ENCODE measurements around the gene AP2B1.

The AP2B1 gene

DNA sequence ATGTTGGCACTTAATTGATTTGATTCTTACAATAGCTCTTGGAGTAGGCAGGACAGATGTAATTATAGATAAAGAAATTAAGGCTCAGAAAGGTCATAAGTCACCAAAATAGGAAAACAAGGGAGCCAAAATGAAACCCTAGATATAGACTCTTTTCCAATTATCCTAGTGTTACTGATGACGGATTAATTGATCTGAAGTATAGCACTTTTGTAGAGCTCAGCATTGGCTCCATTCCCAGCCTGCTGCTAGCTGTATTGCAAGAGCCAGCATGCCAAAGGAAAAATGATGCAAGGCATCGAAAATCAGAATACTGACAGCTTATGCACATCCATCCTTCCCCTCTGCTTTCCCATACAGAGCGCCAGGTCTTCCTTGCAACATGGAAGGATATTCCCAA, 122.8 kb downstream of the AP2B1 start:
- TF ChIP-seq, protein P1, sequence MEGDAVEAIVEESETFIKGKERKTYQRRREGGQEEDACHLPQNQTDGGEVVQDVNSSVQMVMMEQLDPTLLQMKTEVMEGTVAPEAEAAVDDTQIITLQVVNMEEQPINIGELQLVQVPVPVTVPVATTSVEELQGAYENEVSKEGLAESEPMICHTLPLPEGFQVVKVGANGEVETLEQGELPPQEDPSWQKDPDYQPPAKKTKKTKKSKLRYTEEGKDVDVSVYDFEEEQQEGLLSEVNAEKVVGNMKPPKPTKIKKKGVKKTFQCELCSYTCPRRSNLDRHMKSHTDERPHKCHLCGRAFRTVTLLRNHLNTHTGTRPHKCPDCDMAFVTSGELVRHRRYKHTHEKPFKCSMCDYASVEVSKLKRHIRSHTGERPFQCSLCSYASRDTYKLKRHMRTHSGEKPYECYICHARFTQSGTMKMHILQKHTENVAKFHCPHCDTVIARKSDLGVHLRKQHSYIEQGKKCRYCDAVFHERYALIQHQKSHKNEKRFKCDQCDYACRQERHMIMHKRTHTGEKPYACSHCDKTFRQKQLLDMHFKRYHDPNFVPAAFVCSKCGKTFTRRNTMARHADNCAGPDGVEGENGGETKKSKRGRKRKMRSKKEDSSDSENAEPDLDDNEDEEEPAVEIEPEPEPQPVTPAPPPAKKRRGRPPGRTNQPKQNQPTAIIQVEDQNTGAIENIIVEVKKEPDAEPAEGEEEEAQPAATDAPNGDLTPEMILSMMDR (IDR thresholded peaks at IDR 0.05; ENCODE audit: low read depth, low read length): no peak
- DNase-seq (ENCODE audit: low read depth in 2 of 2): peak; percentile 31 to 39
- H3K4me3 ChIP-seq (replicated peaks in 1 of 2; ENCODE audit: low read depth in 2 of 2, low read length in 2 of 2): no peak overlapping the region

GRCh38 chr17:35710950-35711349, 123.8 kb downstream of the AP2B1 start:
- DNase-seq (ENCODE audit: low read depth in 2 of 2): no peak
- TF ChIP-seq, protein P1 (IDR thresholded peaks at IDR 0.05; ENCODE audit: low read depth, low read length): no peak
- no peak overlapping the region for H3K4me3 ChIP-seq (replicated peaks in 1 of 2; ENCODE audit: low read depth in 2 of 2, low read length in 2 of 2)

DNA sequence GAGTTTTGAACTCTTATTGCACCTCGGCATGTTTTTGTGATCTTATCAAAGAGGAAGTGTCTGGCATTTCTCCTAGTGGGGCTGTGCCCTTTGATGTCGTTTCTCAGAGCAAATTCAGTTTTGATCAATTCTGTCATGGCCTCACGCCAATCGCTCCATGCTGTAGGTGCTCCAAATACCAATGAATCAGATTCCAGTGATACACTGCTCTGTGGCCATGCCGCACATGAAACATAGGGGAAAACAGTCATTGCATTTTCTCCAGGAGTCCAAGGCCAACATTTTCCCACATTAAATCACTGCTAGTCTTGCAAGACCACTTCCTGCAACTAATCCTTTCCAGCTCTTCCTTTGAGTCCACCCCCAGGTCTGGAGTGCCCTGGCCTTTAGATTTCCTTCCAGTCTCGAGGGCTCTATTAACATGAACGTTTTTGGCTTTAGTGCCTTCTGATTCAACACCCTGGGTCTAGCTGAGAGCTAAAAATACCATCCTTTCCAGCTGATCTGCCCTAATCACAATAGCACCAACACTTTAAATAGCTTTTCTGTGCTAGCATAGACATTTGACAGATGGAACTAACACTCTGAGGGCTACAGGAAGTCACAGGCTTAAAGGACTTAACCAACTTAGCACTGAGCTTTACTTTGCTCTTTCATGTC, 126.1 kb downstream of the AP2B1 start:
- TF ChIP-seq, protein P1 (IDR thresholded peaks at IDR 0.05; ENCODE audit: low read depth, low read length): no peak
- no peak overlapping the region for H3K4me3 ChIP-seq (replicated peaks in 1 of 2; ENCODE audit: low read depth in 2 of 2, low read length in 2 of 2)
- peak; percentile 91 to 94 for DNase-seq (ENCODE audit: low read depth in 2 of 2)

GRCh38 chr17:35714988-35715387, 127.9 kb downstream of the AP2B1 start:
- TF ChIP-seq, protein P1 (IDR thresholded peaks at IDR 0.05; ENCODE audit: low read depth, low read length): no peak
- DNase-seq (ENCODE audit: low read depth in 2 of 2): no peak
- H3K4me3 ChIP-seq (replicated peaks in 1 of 2; ENCODE audit: low read depth in 2 of 2, low read length in 2 of 2): no peak overlapping the region

- H3K4me3 ChIP-seq (replicated peaks in 1 of 2; ENCODE audit: low read depth in 2 of 2, low read length in 2 of 2): no peak overlapping the region
- TF ChIP-seq, protein P1 (IDR thresholded peaks at IDR 0.05; ENCODE audit: low read depth, low read length): no peak
- DNase-seq (ENCODE audit: low read depth in 2 of 2): no peak
These were observed 128.3 kb downstream of the AP2B1 start for GRCh38 chr17:35715416-35715815.

- DNase-seq (ENCODE audit: low read depth in 2 of 2): no peak
- H3K4me3 ChIP-seq (replicated peaks in 1 of 2; ENCODE audit: low read depth in 2 of 2, low read length in 2 of 2): no peak overlapping the region
- TF ChIP-seq, protein P1 (IDR thresholded peaks at IDR 0.05; ENCODE audit: low read depth, low read length): no peak
These were observed 129.1 kb downstream of the AP2B1 start for GRCh38 chr17:35716173-35716572.
